Measurements from ENCODE around the gene GNE. TPM values are rescaled to one million over a fixed set of nuclear protein-coding genes. Genes with fewer than 3 reads are reported as not detected.

Gene GNE
- total and polyA plus RNA-seq, 10 of the 15 experiments (the other 5 are each of a cell fraction or from before 2014, with no cell fraction given) = 4.1 to 13.6 (median 10.7) TPM

- Histone ChIP-seq H3K27me3 (replicated peaks in 1 of 2; ENCODE audit: control insufficient read depth in 2 of 2, insufficient read depth in 2 of 2, low read length in 1 of 2) (no peaks in the 10 kb centered on the region), H3K4me2 (ENCODE audit: control insufficient read depth, insufficient read depth) (no peak overlapping the region), H3K4me3 (no peak overlapping the region), H3K9me3 (replicated peaks; ENCODE audit: control insufficient read depth, insufficient read depth, low read length) (peaks cover 2% of the 10 kb centered on the region; the same call in 1 of the 3 replicates), H3K27ac (ENCODE audit: control insufficient read depth, insufficient read depth) (no peak overlapping the region), H2AFZ (ENCODE audit: control insufficient read depth, low read depth, low read length) (no peak overlapping the region), H3K4me1 (ENCODE audit: control insufficient read depth, insufficient read depth, low read length) (no peaks in the 10 kb centered on the region), H3K79me2 (ENCODE audit: control insufficient read depth, insufficient read depth, low read length) (no peaks in the 10 kb centered on the region), H4K20me1 (ENCODE audit: control insufficient read depth, insufficient read depth) (no peaks in the 10 kb centered on the region), H3K36me3 (ENCODE audit: control insufficient read depth in 2 of 2, insufficient read depth in 2 of 2, low read length in 1 of 2) (peaks cover 24 to 40% of the 10 kb centered on the region in 2 experiments), H3K9ac (ENCODE audit: control insufficient read depth, insufficient read depth, low read length) (no peak overlapping the region)
- ChIA-PET RAD21 (ENCODE audit: unreplicated experiment) (no interaction called here), SMC1A (ENCODE audit: uncharacterized antibody, unreplicated experiment) (interaction anchor here (1.0 kb wide), 1 partner anchor 31 kb away, joined by 3 read pairs; no protein-coding TSS in a partner anchor), CTCF (interaction anchor here (1.3 kb wide), 1 partner anchor 107 kb away, joined by 3 read pairs; no protein-coding TSS in a partner anchor), POLR2A (no interaction called here)
- in situ Hi-C loops (cut with MboI) = no loop called here
- TF ChIP-seq FOXK2 (IDR thresholded peaks at IDR 0.05) = no peak
- TF ChIP-seq RCOR1 (conservative IDR thresholded peaks at IDR 0.05; ENCODE audit: low read depth, low read length) = no peak
- no peak for TF ChIP-seq ZNF274 (IDR thresholded peaks at IDR 0.05; ENCODE audit: insufficient read depth, insufficient read length)
- TF ChIP-seq HDAC2 (IDR thresholded peaks at IDR 0.05) = no peak
- no peak for TF ChIP-seq LARP7 (IDR thresholded peaks at IDR 0.05)
- no peak for TF ChIP-seq ZBTB4 (CRISPR knock-in tag; IDR thresholded peaks at IDR 0.05)
- no peak for TF ChIP-seq TCF12 (IDR thresholded peaks at IDR 0.05; ENCODE audit: low read depth, low read length)
- TF ChIP-seq IKZF2 (IDR thresholded peaks at IDR 0.05) = no peak
- TF ChIP-seq NRF1 (conservative IDR thresholded peaks at IDR 0.05; ENCODE audit: low read depth, low read length) = no peak
- TF ChIP-seq PAX8 (IDR thresholded peaks at IDR 0.05) = no peak
- TF ChIP-seq E2F8 (IDR thresholded peaks at IDR 0.05; ENCODE audit: low read depth, partially characterized antibody) = no peak
- no peak for TF ChIP-seq SKIL (IDR thresholded peaks at IDR 0.05; ENCODE audit: low read depth, poor library complexity, severe bottlenecking)
- TF ChIP-seq ZBED1 (IDR thresholded peaks at IDR 0.05; ENCODE audit: borderline replicate concordance) = no peak
- TF ChIP-seq ZNF384 (IDR thresholded peaks at IDR 0.05; ENCODE audit: borderline replicate concordance, low read depth, low read length) = no peak
- TF ChIP-seq E2F4 (IDR thresholded peaks at IDR 0.05; ENCODE audit: low read depth, low read length) = no peak
- no peak for TF ChIP-seq SREBF1 (IDR thresholded peaks at IDR 0.05; ENCODE audit: low read length)
- FAIRE-seq (no peak), DNase-seq (ENCODE audit: low read depth, low spot score) (no peak), ATAC-seq (no peak)
- WGBS (ENCODE audit: insufficient coverage, insufficient replicate concordance, low lambda C conversion rate, missing lambda C conversion rate) = 100% methylated on average over 1 of the region's 1 CpG
- intact Hi-C loops (cut with micrococcal nuclease; ENCODE audit: unreplicated experiment) = no loop called here
- BruUV-seq (replicated peaks) = TSS peak; percentile 33
Measured at GRCh38 chr9:36222449-36222848, 35.8 kb downstream of the GNE start.

Data from GM12878 (cell line).